H1 (cell line): ENCODE results near the gene SELENOO. TPM values are rescaled to one million over a fixed set of nuclear protein-coding genes. Genes with fewer than 3 reads are reported as not detected.

ENCODE experiments used
- CTCF ChIA-PET: fragments of 300-600 bp; sonication (Branson Sonifier 250); formaldehyde crosslinking; loops from one replicate; lab custom pipeline; 2021; ENCODE audit not compliant: partially characterized antibody; lab: Charles Lee
- POLR2A ChIA-PET: fragments of 300-600 bp; sonication (Branson Sonifier 250); formaldehyde crosslinking; loops from one replicate; lab custom pipeline; 2021; ENCODE audit warnings: inconsistent platforms; ENCODE audit not compliant: partially characterized antibody; lab: Charles Lee
- DNase-seq, 2 experiments: peaks; one replicate each; pipeline versions ENCODE4 v3.0.0 to v3.0.0-alpha.2; 2010 to 2022; ENCODE audit warnings: low spot score in 2 of 2, low read depth in 1 of 2, mixed read lengths in 1 of 2
- FAIRE-seq: peaks from 2 replicates; lab custom pipeline; 2011; peaks lifted over from hg19 to GRCh38; lab: Jason Lieb, UNC
- H2AFZ ChIP-seq: 2 replicates; pipeline ENCODE4 v1.8.1; 2012; ENCODE audit warnings: low read length, inconsistent platforms
- H2AK5ac ChIP-seq: 2 replicates; pipeline ENCODE4 v1.6.1; 2013; ENCODE audit warnings: low read depth, low read length
- H2BK120ac ChIP-seq: replicated peaks from 2 replicates; pipeline ENCODE3; 2013; ENCODE audit warnings: low read depth, low read length, inconsistent platforms
- H2BK12ac ChIP-seq: 2 replicates; pipeline ENCODE4 v1.6.1; 2013; ENCODE audit warnings: low read depth, low read length
- H2BK15ac ChIP-seq: 2 replicates; pipeline ENCODE4 v1.6.1; 2013; ENCODE audit warnings: low read length
- H2BK20ac ChIP-seq: 2 replicates; pipeline ENCODE4 v1.6.1; 2013; ENCODE audit warnings: low read length
- H2BK5ac ChIP-seq: 2 replicates; pipeline ENCODE4 v1.6.1; 2013; ENCODE audit warnings: low read depth, low read length
- H3K14ac ChIP-seq: 2 replicates; pipeline ENCODE4 v1.6.1; 2013; ENCODE audit warnings: inconsistent platforms; ENCODE audit not compliant: insufficient read length
- H3K18ac ChIP-seq: 2 replicates; pipeline ENCODE4 v1.6.1; 2013; ENCODE audit warnings: low read length; ENCODE audit errors: extremely low read depth
- H3K23ac ChIP-seq: 2 replicates; pipeline ENCODE4 v1.6.1; 2013; ENCODE audit warnings: inconsistent platforms; ENCODE audit not compliant: insufficient read length
- H3K23me2 ChIP-seq: 2 replicates; pipeline ENCODE4 v1.6.1; 2013; ENCODE audit warnings: low read depth, low read length
- H3K27ac ChIP-seq: 2 replicates; pipeline ENCODE4 v1.6.1; 2011; ENCODE audit warnings: low read depth, low read length, inconsistent platforms
- H3K27me3 ChIP-seq, 4 experiments: replicated peaks in 1 of 4; 1 replicate in 1 of 4; 2 replicates in 3 of 4; pipeline versions ENCODE4 v1.6.1 to v1.8.1; 2011 to 2013; ENCODE audit warnings: low read length in 3 of 4, mild to moderate bottlenecking in 3 of 4, inconsistent platforms in 2 of 4, mixed read lengths in 2 of 4, moderate library complexity in 1 of 4; ENCODE audit not compliant: control insufficient read depth in 3 of 4, insufficient read depth in 3 of 4; ENCODE audit errors: extremely low read depth in 1 of 4
- H3K36me3 ChIP-seq, 4 experiments: 2 replicates each; pipeline versions ENCODE4 v1.6.1 to v1.8.1; 2011 to 2013; ENCODE audit warnings: mild to moderate bottlenecking in 4 of 4, low read length in 3 of 4, moderate library complexity in 2 of 4, control low read depth in 1 of 4, inconsistent platforms in 1 of 4; ENCODE audit not compliant: insufficient read depth in 4 of 4, control insufficient read depth in 2 of 4
- H3K4ac ChIP-seq: replicated peaks from 2 replicates; pipeline ENCODE3; 2013; ENCODE audit warnings: low read length, low read depth, mixed read lengths, inconsistent platforms; ENCODE audit not compliant: insufficient read length
- H3K4me1 ChIP-seq, 4 experiments: replicated peaks in 1 of 4; 1 replicate in 1 of 4; 2 replicates in 3 of 4; pipeline versions ENCODE4 v1.6.1 to v1.8.1; 2011 to 2013; ENCODE audit warnings: low read length in 3 of 4, inconsistent platforms in 2 of 4, mixed read lengths in 1 of 4; ENCODE audit not compliant: insufficient read depth in 4 of 4, control insufficient read depth in 3 of 4
- H3K4me2 ChIP-seq, 2 experiments: 2 replicates each; pipeline versions ENCODE4 v1.6.1 to v1.8.1; 2011 to 2013; ENCODE audit warnings: low read depth in 2 of 2, low read length in 2 of 2, control low read depth in 1 of 2, inconsistent platforms in 1 of 2, mild to moderate bottlenecking in 1 of 2; ENCODE audit not compliant: insufficient read depth in 1 of 2
- H3K4me3 ChIP-seq, 4 experiments: fragments of 200-600, 300-600 bp in 1 of 4; sonication (generic), shearing (Covaris generic), sonication (Bioruptor Twin) in 1 of 4; 2 replicates each; pipeline versions ENCODE4 v1.5.1 to v1.8.1; 2011 to 2016; ENCODE audit warnings: low read length in 4 of 4, low read depth in 3 of 4, control low read depth in 2 of 4, inconsistent platforms in 2 of 4, mild to moderate bottlenecking in 2 of 4, mixed read lengths in 1 of 4, moderate library complexity in 1 of 4; ENCODE audit not compliant: insufficient read depth in 2 of 4; ENCODE audit errors: extremely low read depth in 1 of 4
- H3K56ac ChIP-seq: replicated peaks from 2 replicates; pipeline ENCODE3; 2013; ENCODE audit warnings: low read depth, mild to moderate bottlenecking, mixed read lengths, low read length, inconsistent platforms; ENCODE audit not compliant: insufficient read length
- H3K79me1 ChIP-seq: 2 replicates; pipeline ENCODE4 v1.6.1; 2013; ENCODE audit warnings: low read depth, low read length, control low read depth
- H3K79me2 ChIP-seq, 2 experiments: 2 replicates each; pipeline versions ENCODE4 v1.6.1 to v1.8.1; 2012 to 2013; ENCODE audit warnings: low read length in 2 of 2, mild to moderate bottlenecking in 2 of 2, inconsistent platforms in 1 of 2; ENCODE audit not compliant: insufficient read depth in 2 of 2, control insufficient read depth in 1 of 2
- H3K9ac ChIP-seq, 4 experiments: replicated peaks in 1 of 4; 1 replicate in 1 of 4; 2 replicates in 3 of 4; pipeline versions ENCODE4 v1.6.1 to v1.8.1; 2011 to 2013; ENCODE audit warnings: low read depth in 3 of 4, low read length in 3 of 4, control low read depth in 2 of 4, mild to moderate bottlenecking in 2 of 4, moderate library complexity in 2 of 4, inconsistent platforms in 1 of 4; ENCODE audit errors: extremely low read depth in 1 of 4
- H3K9me3 ChIP-seq, 2 experiments: 2 replicates each; pipeline versions ENCODE4 v1.6.1 to v1.8.1; 2012 to 2013; ENCODE audit warnings: mild to moderate bottlenecking in 2 of 2, moderate library complexity in 2 of 2, control low read depth in 1 of 2, inconsistent platforms in 1 of 2, low read depth in 1 of 2, low read length in 1 of 2, mixed read lengths in 1 of 2; ENCODE audit not compliant: insufficient read depth in 2 of 2
- H4K20me1 ChIP-seq, 2 experiments: replicated peaks in 1 of 2; 2 replicates each; pipeline versions ENCODE3 to v1.8.1; 2011 to 2013; ENCODE audit warnings: inconsistent platforms in 2 of 2, low read length in 2 of 2, mild to moderate bottlenecking in 1 of 2; ENCODE audit not compliant: insufficient read depth in 2 of 2, control insufficient read depth in 1 of 2
- H4K5ac ChIP-seq: 2 replicates; pipeline ENCODE4 v1.6.1; 2013; ENCODE audit warnings: low read length, low read depth, mixed read lengths, inconsistent platforms; ENCODE audit not compliant: insufficient read length
- H4K8ac ChIP-seq: 2 replicates; pipeline ENCODE4 v1.8.0; 2013; ENCODE audit warnings: mild to moderate bottlenecking, moderate library complexity, low read length, inconsistent platforms; ENCODE audit not compliant: insufficient read depth; ENCODE audit errors: extremely low read depth
- H4K91ac ChIP-seq: replicated peaks from 2 replicates; pipeline ENCODE3; 2013; ENCODE audit warnings: low read length, mixed read lengths, inconsistent platforms; ENCODE audit not compliant: insufficient read length
- ASH2L ChIP-seq: fragments of 200-600, 300-600 bp; sonication (generic); IDR thresholded peaks from one replicate; pipeline ENCODE4 v1.7.1; 2017; ENCODE audit warnings: low read length
- KDM1A ChIP-seq: fragments of 200-600, 300-600 bp; sonication (generic); IDR thresholded peaks from 2 replicates; pipeline ENCODE4 v1.7.1; 2016; ENCODE audit warnings: mild to moderate bottlenecking, low read length, borderline replicate concordance
- KDM4A ChIP-seq: IDR thresholded peaks from one replicate; pipeline ENCODE4 v1.7.1; 2012; ENCODE audit warnings: low read depth, mild to moderate bottlenecking, moderate library complexity, low read length, inconsistent platforms; ENCODE audit not compliant: severe bottlenecking
- NANOG ChIP-seq: IDR thresholded peaks from 2 replicates; pipeline ENCODE4 v1.6.1; 2011; ENCODE audit warnings: low read length, low read depth, mild to moderate bottlenecking, inconsistent platforms; ENCODE audit not compliant: insufficient read depth, poor library complexity, severe bottlenecking
- NRF1 ChIP-seq: IDR thresholded peaks from 2 replicates; pipeline ENCODE4 v1.6.1; 2011; ENCODE audit warnings: mild to moderate bottlenecking, low read depth, low read length, improper control_type of control experiment
- POU5F1 ChIP-seq: IDR thresholded peaks from 2 replicates; pipeline ENCODE4 v1.6.1; 2011; ENCODE audit warnings: low read depth, mild to moderate bottlenecking, low read length, moderate library complexity
- RAD21 ChIP-seq, 2 experiments: IDR thresholded peaks in 1 of 2; conservative IDR thresholded peaks in 1 of 2; 2 replicates each; pipeline ENCODE4 v1.6.1; 2011; ENCODE audit warnings: low read depth in 2 of 2, low read length in 2 of 2, improper control_type of control experiment in 1 of 2, inconsistent platforms in 1 of 2, mild to moderate bottlenecking in 1 of 2, moderate library complexity in 1 of 2
- SIN3A ChIP-seq, 2 experiments: IDR thresholded peaks in 1 of 2; conservative IDR thresholded peaks in 1 of 2; 2 replicates each; pipeline ENCODE4 v1.6.1; 2011 to 2012; ENCODE audit warnings: low read length in 2 of 2, improper control_type of control experiment in 1 of 2, low read depth in 1 of 2, mild to moderate bottlenecking in 1 of 2
- SP1 ChIP-seq: IDR thresholded peaks from 2 replicates; pipeline ENCODE4 v1.6.1; 2011; ENCODE audit warnings: low read depth, low read length
- TEAD4 ChIP-seq: IDR thresholded peaks from 2 replicates; pipeline ENCODE4 v1.6.1; 2012; ENCODE audit warnings: low read depth, low read length, inconsistent platforms, mixed read lengths
- USF2 ChIP-seq: IDR thresholded peaks from 2 replicates; pipeline ENCODE4 v1.6.1; 2011; ENCODE audit warnings: low read length, improper control_type of control experiment
- YY1 ChIP-seq: IDR thresholded peaks from 2 replicates; pipeline ENCODE4 v1.6.1; 2011; ENCODE audit warnings: low read depth, mild to moderate bottlenecking, low read length
- WGBS, 2 experiments: shearing (Covaris generic) in 1 of 2; methylation state at CpG; one replicate each; pipeline versions ENCODE4 v1.1.6 to v1.1.7; 2013 to 2015; ENCODE audit warnings: low lambda C conversion rate in 2 of 2, mixed read lengths in 2 of 2, inconsistent platforms in 1 of 2, low coverage in 1 of 2, missing lambda C conversion rate in 1 of 2; ENCODE audit not compliant: insufficient replicate concordance in 2 of 2, insufficient coverage in 1 of 2, insufficient read length in 1 of 2; ENCODE audit errors: extremely low coverage in 1 of 2, missing lambda C conversion rate in 1 of 2; 5-methylcytosine and 5-hydroxymethylcytosine counted together
- polyA plus RNA-seq, 7 experiments: library from polyadenylated mRNA; depleted of rRNA in 3 of 7; stranded (reverse) in 5 of 7; unstranded in 2 of 7; fragments of >200 nt in 5 of 7; fragments of 200-250 nt in 2 of 7; gene quantifications; 1 replicate in 5 of 7; 2 replicates in 1 of 7; 4 replicates in 1 of 7; pipeline versions ENCODE4 v1.2.1 to v1.2.3, GENCODE V29; 2011 to 2013; ENCODE audit warnings: missing spikeins in 2 of 7, mixed read lengths in 2 of 7
- total RNA-seq: library from RNA; stranded (reverse); fragmentation: NEBNext Ultra II Directional; extraction: Animal tissue kit (Norgen Biotek cat#: 25700); gene quantifications from 2 replicates; pipeline ENCODE4 v1.2.1, GENCODE V29; 2021

The SELENOO gene
- total and polyA plus RNA-seq, 2 of the 8 experiments (the other 6 are each of a cell fraction or from before 2014, with no cell fraction given): 18.6 to 25.1 TPM

- 93% methylated on average over 16 of the region's 16 CpGs; no CpG with 5 or more reads in 1 of the 2 experiments for WGBS, 2 experiments
- no peak for TF ChIP-seq NRF1
- TF ChIP-seq ASH2L: no peak
- no peak for TF ChIP-seq KDM1A
- TF ChIP-seq KDM4A: no peak
- TF ChIP-seq TEAD4: no peak
- no peak for TF ChIP-seq SIN3A (conservative IDR thresholded peaks at IDR 0.05 in 1 of 2, IDR thresholded peaks at IDR 0.05 in 1 of 2; ENCODE audit: low read depth in 1 of 2, low read length in 2 of 2)
- no peak for TF ChIP-seq NANOG
- no peak for TF ChIP-seq YY1
- TF ChIP-seq RAD21 (IDR thresholded peaks at IDR 0.05 in 1 of 2, conservative IDR thresholded peaks at IDR 0.05 in 1 of 2; ENCODE audit: low read depth in 2 of 2, low read length in 2 of 2): no peak
- no peak for TF ChIP-seq POU5F1
- no peak for TF ChIP-seq SP1
- TF ChIP-seq USF2: no peak
These were observed 23.3 kb downstream of the SELENOO start for GRCh38 chr22:50224071-50224470.

More at GRCh38 chr22:50224071-50224470, 23.3 kb downstream of the SELENOO start:
- no peak overlapping the region for H3K9ac ChIP-seq
- no peak overlapping the region for H2BK5ac ChIP-seq
- H3K79me2 ChIP-seq: no peaks in the 10 kb centered on the region
- H3K14ac ChIP-seq: no peak overlapping the region
- CTCF ChIA-PET: interaction anchor here (1.6 to 9.2 kb wide), 2 partner anchors 16 to 17 kb away, joined by 3 to 77 read pairs; no protein-coding TSS in a partner anchor
- no peaks in the 10 kb centered on the region for H3K27me3 ChIP-seq
- DNase-seq (no peak), FAIRE-seq (no peak)
- H2AFZ ChIP-seq: no peak overlapping the region
- H3K79me1 ChIP-seq: peaks cover 4% of the 10 kb centered on the region; the same call in 1 of the 2 replicates
- no peak overlapping the region for H3K4me3 ChIP-seq
- H4K20me1 ChIP-seq: peaks cover 3 to 27% of the 10 kb centered on the region in 2 experiments
- H2BK120ac ChIP-seq: no peak overlapping the region
- no peak overlapping the region for H2BK20ac ChIP-seq
- no peak overlapping the region for H3K56ac ChIP-seq
- no peak overlapping the region for H3K23ac ChIP-seq
- no peak overlapping the region for H4K5ac ChIP-seq
- H3K4ac ChIP-seq: no peak overlapping the region
- H3K23me2 ChIP-seq: no peaks in the 10 kb centered on the region
- no peak overlapping the region for H2BK15ac ChIP-seq
- no peak overlapping the region for H2BK12ac ChIP-seq
- H3K4me1 ChIP-seq: peaks cover 0 to 4% (median under 1%) of the 10 kb centered on the region in 4 experiments; a peak in 1 of 7 replicates
- H3K9me3 ChIP-seq: no peaks in the 10 kb centered on the region; a peak in 1 of 4 replicates
- no peak overlapping the region for H3K27ac ChIP-seq
- H3K36me3 ChIP-seq: peaks cover 3 to 19% (median 11%) of the 10 kb centered on the region in 4 experiments
- no peak overlapping the region for H4K91ac ChIP-seq
- H4K8ac ChIP-seq: no peak overlapping the region
- no peak overlapping the region for H2AK5ac ChIP-seq
- POLR2A ChIA-PET: interaction anchor here (2.1 kb wide), 1 partner anchor 8 kb away, joined by 5 read pairs; no protein-coding TSS in a partner anchor
- H3K4me2 ChIP-seq: no peak overlapping the region
- no peak overlapping the region for H3K18ac ChIP-seq
